HUES6 (cell line): ENCODE results near the gene SS18L1.

Experiments
- H3K27ac ChIP-seq: 2 replicates; pipeline ENCODE4 v1.7.0; 2013; ENCODE audit warnings: low read depth, mild to moderate bottlenecking, low read length, inconsistent platforms
- H3K27me3 ChIP-seq: 2 replicates; pipeline ENCODE4 v1.6.1; 2013; ENCODE audit warnings: low read length; ENCODE audit not compliant: control insufficient read depth, insufficient read depth
- H3K36me3 ChIP-seq: 2 replicates; pipeline ENCODE4 v1.6.1; 2013; ENCODE audit warnings: low read length; ENCODE audit not compliant: control insufficient read depth, insufficient read depth
- H3K4me1 ChIP-seq: 2 replicates; pipeline ENCODE4 v1.6.1; 2013; ENCODE audit warnings: low read length; ENCODE audit not compliant: control insufficient read depth, insufficient read depth
- H3K4me3 ChIP-seq: 2 replicates; pipeline ENCODE4 v1.5.1; 2013; ENCODE audit warnings: low read depth, low read length
- H3K9ac ChIP-seq: one replicate; pipeline ENCODE4 v1.6.1; 2013; ENCODE audit warnings: mild to moderate bottlenecking, low read length
- H3K9me3 ChIP-seq: 2 replicates; pipeline ENCODE4 v1.6.1; 2013; ENCODE audit warnings: low read depth, low read length; ENCODE audit not compliant: control insufficient read depth, insufficient read depth

SS18L1 gene

DNA sequence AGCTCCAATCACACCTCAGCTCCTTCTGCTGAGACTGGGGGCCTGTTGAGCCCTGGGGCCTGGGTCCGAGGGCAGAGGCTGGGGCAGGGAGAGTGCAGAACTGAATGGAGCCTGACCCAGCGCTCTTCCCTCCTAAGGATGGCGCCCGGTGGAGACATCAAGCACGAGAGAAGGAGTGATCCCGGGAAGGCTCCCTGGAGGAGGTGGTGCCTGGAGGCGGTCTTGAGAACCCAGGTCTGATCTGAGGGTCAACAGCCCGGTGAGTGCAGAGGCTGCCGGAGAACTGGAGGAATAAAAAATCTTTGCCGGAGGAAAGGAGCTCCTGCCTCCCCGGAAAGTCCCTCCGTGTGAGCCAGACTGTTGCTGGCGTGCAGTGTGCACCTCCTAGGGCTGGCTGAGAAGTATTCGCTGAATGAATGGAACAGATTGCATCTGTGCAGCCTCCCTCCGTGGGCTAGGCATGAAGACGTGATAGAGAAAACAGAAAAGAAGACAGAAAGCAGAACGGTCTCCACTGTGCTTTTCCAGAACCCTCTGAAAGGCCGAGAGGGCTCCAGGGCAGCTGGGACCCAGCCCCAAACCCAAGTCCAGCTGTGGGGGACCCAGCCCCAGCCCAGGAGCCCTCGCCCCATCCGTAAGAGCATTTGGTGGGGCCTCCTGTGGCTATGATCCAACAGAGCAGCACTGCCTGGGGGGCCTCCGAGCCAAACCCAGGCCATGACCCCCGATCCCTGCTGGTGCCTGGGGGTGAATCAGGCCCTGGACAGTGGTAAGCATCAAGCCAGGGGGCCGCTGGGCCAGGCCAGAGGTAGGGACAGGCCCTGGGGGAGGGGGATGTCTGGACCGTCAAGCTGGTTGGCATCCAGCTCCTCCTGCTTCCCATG is 83.4 kb downstream of the SS18L1 start:
- no peak overlapping the region for H3K9ac ChIP-seq
- no peak overlapping the region for H3K4me3 ChIP-seq
- no peak overlapping the region for H3K27ac ChIP-seq
- no peaks in the 10 kb centered on the region for H3K36me3 ChIP-seq
- H3K9me3 ChIP-seq: no peaks in the 10 kb centered on the region
- no peaks in the 10 kb centered on the region for H3K4me1 ChIP-seq
- H3K27me3 ChIP-seq: peaks cover 59% of the 10 kb centered on the region

DNA sequence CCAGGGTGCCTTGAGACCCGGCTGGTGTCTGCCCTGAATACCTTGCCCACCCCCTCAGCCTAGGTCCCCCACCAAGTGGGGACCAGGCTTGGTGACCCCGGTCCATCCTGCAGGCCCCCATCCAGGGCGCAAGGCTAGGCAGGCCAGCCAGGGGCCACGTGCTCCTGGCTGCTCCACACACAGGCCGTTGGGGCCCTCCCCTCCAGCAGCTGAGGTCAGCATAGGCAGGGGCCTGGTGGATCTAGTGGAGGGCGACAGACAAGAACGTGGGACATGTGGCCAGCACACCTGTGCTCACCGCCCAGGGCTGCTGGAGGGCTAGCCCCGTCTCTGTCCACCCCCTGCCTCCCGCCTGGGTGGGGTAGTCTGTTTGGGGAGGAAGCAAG is 84.0 kb downstream of the SS18L1 start:
- no peak overlapping the region for H3K4me3 ChIP-seq
- no peak overlapping the region for H3K27ac ChIP-seq
- H3K4me1 ChIP-seq: no peaks in the 10 kb centered on the region
- H3K36me3 ChIP-seq: no peaks in the 10 kb centered on the region
- no peak overlapping the region for H3K9ac ChIP-seq
- H3K9me3 ChIP-seq: no peaks in the 10 kb centered on the region
- peaks cover 53% of the 10 kb centered on the region for H3K27me3 ChIP-seq

DNA sequence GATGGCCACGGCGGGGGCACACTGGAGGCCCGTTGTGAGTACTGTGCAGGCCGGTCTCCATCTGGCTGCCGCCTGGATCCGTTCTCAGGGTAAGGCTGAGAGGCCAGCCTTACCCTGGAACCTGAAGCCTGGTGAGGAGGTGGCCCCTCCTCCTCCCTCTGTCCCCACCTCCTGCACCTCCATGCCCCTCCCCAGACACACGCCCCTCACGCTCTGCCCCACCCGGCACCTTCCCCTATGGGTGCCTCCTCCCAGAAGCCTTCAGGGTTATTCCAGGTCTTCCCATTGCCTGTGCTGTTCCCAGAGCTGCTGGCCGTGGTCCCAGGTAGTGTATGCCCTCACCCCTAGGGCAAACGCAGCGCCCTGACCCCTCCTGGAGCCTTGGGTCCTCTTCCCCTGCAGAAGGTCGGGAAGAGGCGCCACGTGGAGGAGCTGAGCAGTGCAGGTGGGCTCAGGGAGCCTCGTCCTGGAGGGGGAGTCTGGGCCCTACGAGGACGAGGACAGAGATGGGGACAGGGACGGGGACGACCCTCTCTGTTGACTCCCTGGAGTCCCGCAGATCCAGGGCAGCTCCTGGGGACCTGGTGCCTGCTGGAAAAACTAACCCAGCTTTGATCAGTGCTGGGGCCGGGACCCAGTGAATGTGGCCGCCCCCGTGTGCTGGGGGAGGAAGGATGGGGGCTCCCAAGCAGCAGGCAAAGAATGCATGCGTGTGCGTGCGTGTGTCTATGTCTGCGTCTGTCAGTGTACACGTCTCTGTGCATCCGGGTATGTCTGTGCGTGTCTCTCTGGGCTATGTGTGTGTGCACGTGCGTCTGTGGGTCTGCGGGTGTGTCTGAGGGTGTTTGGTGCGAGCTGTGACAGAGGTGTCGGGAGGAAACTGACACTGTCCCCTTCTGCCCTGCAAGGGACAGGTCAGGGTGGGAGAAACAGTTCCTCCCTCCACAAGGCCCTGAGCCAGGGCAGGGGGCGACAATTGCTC is 84.7 kb downstream of the SS18L1 start:
- Histone ChIP-seq H3K36me3 (no peaks in the 10 kb centered on the region), H3K4me3 (no peak overlapping the region), H3K9ac (no peak overlapping the region), H3K27me3 (peaks cover 46% of the 10 kb centered on the region), H3K9me3 (no peaks in the 10 kb centered on the region), H3K4me1 (no peaks in the 10 kb centered on the region), H3K27ac (no peak overlapping the region)

DNA sequence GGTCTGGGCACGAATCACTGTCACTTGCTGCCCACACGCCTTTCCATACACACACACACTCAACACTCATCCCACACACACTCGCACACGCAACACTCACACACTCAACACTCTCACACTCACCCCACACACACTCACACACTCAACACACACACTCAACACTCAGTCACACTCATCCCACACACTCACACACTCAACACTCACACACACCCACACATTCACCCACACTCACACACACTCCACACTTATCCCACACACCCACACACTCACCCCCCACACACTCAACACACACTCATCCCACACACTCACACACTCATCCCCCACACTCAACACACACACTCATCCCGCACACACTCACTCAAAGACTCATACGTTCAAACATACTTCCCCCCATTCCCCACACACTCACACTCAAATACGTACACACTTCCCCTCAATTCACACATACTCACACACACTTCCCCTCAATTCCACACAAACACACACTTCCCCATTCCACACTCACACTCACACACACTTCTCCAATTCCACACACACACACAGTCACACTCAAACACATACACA is 85.5 kb downstream of the SS18L1 start:
- no peaks in the 10 kb centered on the region for H3K9me3 ChIP-seq

DNA sequence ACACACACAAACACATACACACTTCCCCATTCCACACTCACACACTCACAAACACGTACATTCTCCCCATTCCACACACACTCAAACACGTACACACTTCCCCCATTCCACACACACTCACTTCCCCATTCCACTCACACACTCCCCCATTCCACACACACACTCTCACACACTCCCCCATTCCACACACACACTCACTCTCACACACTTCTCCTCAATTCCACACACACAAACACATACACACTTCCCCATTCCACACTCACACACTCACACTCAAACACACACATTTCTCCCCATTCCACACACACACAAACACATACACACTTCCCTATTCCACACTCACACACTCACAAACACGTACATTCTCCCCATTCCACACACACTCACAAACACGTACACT is 86.1 kb downstream of the SS18L1 start:
- H3K27me3 ChIP-seq: peaks cover 32% of the 10 kb centered on the region; the same call in 1 of the 2 replicates

More for the DNA sequence above, 85.5 kb downstream of the SS18L1 start:
- H3K4me1 ChIP-seq: no peaks in the 10 kb centered on the region
- no peaks in the 10 kb centered on the region for H3K36me3 ChIP-seq
- peaks cover 38% of the 10 kb centered on the region; the same call in 1 of the 2 replicates for H3K27me3 ChIP-seq
- no peak overlapping the region for H3K9ac ChIP-seq
- H3K27ac ChIP-seq: no peak overlapping the region
- H3K4me3 ChIP-seq: no peak overlapping the region

DNA sequence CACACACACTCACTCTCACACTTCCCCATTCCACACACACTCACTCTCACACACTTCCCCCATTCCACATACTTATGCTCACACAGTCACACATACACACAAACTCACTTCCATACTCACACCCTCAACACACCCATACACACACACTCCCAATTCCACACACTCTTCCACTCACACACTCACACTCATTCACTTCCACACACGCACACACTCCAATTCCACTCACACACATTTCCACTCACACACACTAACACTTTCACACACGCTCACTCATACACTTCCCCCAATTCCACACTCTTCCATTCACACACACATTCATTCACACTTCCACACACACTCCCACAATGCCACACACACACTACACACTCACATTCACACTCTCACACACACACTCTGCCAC is 86.7 kb downstream of the SS18L1 start:
- H3K9ac ChIP-seq: no peak overlapping the region
- no peak overlapping the region for H3K4me3 ChIP-seq
- H3K9me3 ChIP-seq: no peaks in the 10 kb centered on the region

More for the DNA sequence above, 86.1 kb downstream of the SS18L1 start:
- Histone ChIP-seq H3K9ac (no peak overlapping the region), H3K36me3 (no peaks in the 10 kb centered on the region), H3K4me1 (no peaks in the 10 kb centered on the region), H3K27ac (no peak overlapping the region), H3K4me3 (no peak overlapping the region), H3K9me3 (no peaks in the 10 kb centered on the region)

DNA sequence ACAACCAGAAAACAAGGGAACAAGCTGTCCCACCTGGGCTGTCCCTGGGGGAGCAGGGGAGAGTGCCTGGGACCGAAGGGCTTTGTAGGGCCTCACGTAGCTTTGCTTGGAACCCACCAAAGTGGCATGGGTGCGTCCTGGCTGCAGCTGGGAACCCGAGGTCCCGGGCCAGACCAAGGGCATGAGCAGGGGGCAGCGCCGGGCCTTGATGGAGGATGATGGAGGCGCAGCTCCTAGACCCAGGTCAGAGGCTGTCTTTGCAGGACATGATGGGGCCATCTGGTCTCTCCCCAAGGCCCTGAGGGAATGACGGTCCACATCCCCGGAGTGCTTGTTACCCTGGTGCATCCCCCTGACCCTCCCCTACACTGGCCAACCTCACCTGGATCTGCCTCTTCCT is 87.1 kb downstream of the SS18L1 start:
- Histone ChIP-seq H3K9ac (no peak overlapping the region), H3K27ac (no peak overlapping the region), H3K27me3 (peaks cover 22% of the 10 kb centered on the region; the same call in 1 of the 2 replicates), H3K4me1 (no peaks in the 10 kb centered on the region), H3K4me3 (no peak overlapping the region), H3K36me3 (no peaks in the 10 kb centered on the region), H3K9me3 (no peaks in the 10 kb centered on the region)

More for the DNA sequence above, 86.7 kb downstream of the SS18L1 start:
- H3K27me3 ChIP-seq: peaks cover 26% of the 10 kb centered on the region; the same call in 1 of the 2 replicates
- H3K36me3 ChIP-seq: no peaks in the 10 kb centered on the region
- H3K27ac ChIP-seq: no peak overlapping the region
- H3K4me1 ChIP-seq: no peaks in the 10 kb centered on the region

DNA sequence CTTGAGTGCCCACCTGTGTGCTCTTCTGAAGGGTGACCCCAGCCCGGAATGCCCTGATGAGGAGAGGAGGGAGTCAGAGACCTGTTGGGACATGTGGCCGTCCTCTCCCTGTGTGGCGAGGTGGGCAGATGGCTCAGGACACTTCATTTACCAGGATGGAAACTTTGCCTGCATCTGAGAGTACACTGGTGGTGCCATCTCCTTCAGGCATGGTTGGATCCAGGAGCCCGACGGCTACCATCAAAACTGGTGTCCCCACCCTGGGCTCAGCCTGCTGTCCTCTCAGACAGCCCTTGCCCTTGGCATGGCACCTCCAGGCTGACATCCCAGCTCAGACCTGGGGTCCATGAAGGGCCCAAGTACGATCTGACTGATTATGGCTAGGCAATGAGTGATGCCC is 87.7 kb downstream of the SS18L1 start:
- H3K27me3 ChIP-seq: peaks cover 16% of the 10 kb centered on the region; the same call in 1 of the 2 replicates
- H3K9ac ChIP-seq: no peak overlapping the region
- H3K36me3 ChIP-seq: no peaks in the 10 kb centered on the region
- H3K4me3 ChIP-seq: no peak overlapping the region
- no peaks in the 10 kb centered on the region for H3K9me3 ChIP-seq
- H3K27ac ChIP-seq: no peak overlapping the region
- 0 out of 2 replicates have a peak, but pooled peaks cover 1% of the 10 kb centered on the region for H3K4me1 ChIP-seq
